Measurements from ENCODE around the gene ARL15. TPM values are rescaled to one million over a fixed set of nuclear protein-coding genes. Genes with fewer than 3 reads are reported as not detected.

Gene ARL15
- total and polyA plus RNA-seq, 2 donors (not counting 3 experiments of a cell fraction or from before 2014, with no cell fraction given): 11.9 to 24.4 TPM

GRCh38 chr5:54063817-54064216 lies 246.6 kb downstream of the ARL15 start:
- Histone ChIP-seq H3K9me1 (replicated peaks; ENCODE audit: control insufficient read depth, extremely low read depth, insufficient read depth, low read length) (peaks cover 2% of the 10 kb centered on the region), H3K9ac (replicated peaks; ENCODE audit: extremely low read depth, insufficient read depth, low read length) (no peak overlapping the region), H3K4me3 (replicated peaks in 1 of 3; ENCODE audit: insufficient read depth in 1 of 3, low read depth in 1 of 3, low read length in 3 of 3) (no peak overlapping the region), H3K27me3 (ENCODE audit: control insufficient read depth in 2 of 2, insufficient read depth in 2 of 2, low read length in 2 of 2) (no peaks in the 10 kb centered on the region), H3K79me2 (ENCODE audit: control insufficient read depth, insufficient read depth, low read length) (no peaks in the 10 kb centered on the region), H3K4me1 (ENCODE audit: control insufficient read depth, extremely low read depth, insufficient read depth, low read length) (no peaks in the 10 kb centered on the region), H3K4me2 (ENCODE audit: insufficient read depth, low read length) (no peak overlapping the region), H4K20me1 (replicated peaks; ENCODE audit: control insufficient read depth, extremely low read depth, insufficient read depth, low read length) (no peaks in the 10 kb centered on the region), H3K36me3 (ENCODE audit: control insufficient read depth in 2 of 2, extremely low read depth in 1 of 2, insufficient read depth in 2 of 2, low read length in 2 of 2) (no peaks in the 10 kb centered on the region), H3K9me3 (replicated peaks; ENCODE audit: control insufficient read depth, insufficient read depth, low read length) (no peaks in the 10 kb centered on the region), H3K27ac (ENCODE audit: insufficient read depth, low read depth, low read length) (no peak overlapping the region), H2AFZ (ENCODE audit: low read depth, low read length) (no peak overlapping the region)
- FAIRE-seq (no peak), DNase-seq (ENCODE audit: low read depth, low spot score) (no peak)
- CTCF ChIA-PET: interaction anchor here (0.7 kb wide), 1 partner anchor 10 kb away, joined by 4 read pairs; no protein-coding TSS in a partner anchor
- intact Hi-C loops (cut with micrococcal nuclease): no loop called here
- dilution Hi-C loops (cut with MboI; ENCODE audit: extremely low pct_ligation_motif_present, low sequenced_read_pairs): no loop called here
- no TSS peak for BruUV-seq (replicated peaks)
- TF ChIP-seq MYC (IDR thresholded peaks at IDR 0.05; ENCODE audit: low read depth, low read length): no peak
- no peak for TF ChIP-seq CTCF (IDR thresholded peaks at IDR 0.05; ENCODE audit: extremely low read depth in 1 of 2, insufficient read depth in 1 of 2, low read depth in 1 of 2, low read length in 2 of 2)
- no peak for TF ChIP-seq FOS (IDR thresholded peaks at IDR 0.05; ENCODE audit: borderline replicate concordance, insufficient read depth, low read length)
- no peak for TF ChIP-seq EZH2 (IDR thresholded peaks at IDR 0.05; ENCODE audit: borderline replicate concordance, low read depth, low read length, severe bottlenecking)
- TF ChIP-seq GATA2 (IDR thresholded peaks at IDR 0.05; ENCODE audit: insufficient read depth, insufficient read length, low read depth, low read length): no peak
- TF ChIP-seq MAX (IDR thresholded peaks at IDR 0.05; ENCODE audit: insufficient read depth, insufficient read length): no peak
- no peak for TF ChIP-seq JUN (IDR thresholded peaks at IDR 0.05; ENCODE audit: borderline replicate concordance, insufficient read depth, insufficient read length, low read depth)
- TF ChIP-seq POLR2A (IDR thresholded peaks at IDR 0.05; ENCODE audit: low read depth, low read length): no peak
- no peak for TF ChIP-seq POLR2AphosphoS5 (IDR thresholded peaks at IDR 0.05; ENCODE audit: insufficient read depth, low read depth, low read length)
- POLR2A ChIA-PET: no interaction called here

All from endothelial cell of umbilical vein (primary cell).